HFF-Myc (cell line): ENCODE measurements around the gene PRKN.

Experiments
- DNase-seq: peaks from one replicate; pipeline ENCODE4 v3.0.0-alpha.2; 2011; ENCODE audit warnings: low read depth; ENCODE audit errors: extremely low read depth
- H3K4me3 ChIP-seq: replicated peaks from 2 replicates; pipeline ENCODE4 v1.5.1; 2011; ENCODE audit warnings: low read depth, mild to moderate bottlenecking, control low read depth, low read length
- TF ChIP-seq, protein P1 (sequence below): IDR thresholded peaks from 2 replicates; pipeline ENCODE4 v1.5.1; 2012; ENCODE audit warnings: mild to moderate bottlenecking, low read depth, low read length, control low read depth; ENCODE audit errors: missing control alignments

PRKN gene

DNA sequence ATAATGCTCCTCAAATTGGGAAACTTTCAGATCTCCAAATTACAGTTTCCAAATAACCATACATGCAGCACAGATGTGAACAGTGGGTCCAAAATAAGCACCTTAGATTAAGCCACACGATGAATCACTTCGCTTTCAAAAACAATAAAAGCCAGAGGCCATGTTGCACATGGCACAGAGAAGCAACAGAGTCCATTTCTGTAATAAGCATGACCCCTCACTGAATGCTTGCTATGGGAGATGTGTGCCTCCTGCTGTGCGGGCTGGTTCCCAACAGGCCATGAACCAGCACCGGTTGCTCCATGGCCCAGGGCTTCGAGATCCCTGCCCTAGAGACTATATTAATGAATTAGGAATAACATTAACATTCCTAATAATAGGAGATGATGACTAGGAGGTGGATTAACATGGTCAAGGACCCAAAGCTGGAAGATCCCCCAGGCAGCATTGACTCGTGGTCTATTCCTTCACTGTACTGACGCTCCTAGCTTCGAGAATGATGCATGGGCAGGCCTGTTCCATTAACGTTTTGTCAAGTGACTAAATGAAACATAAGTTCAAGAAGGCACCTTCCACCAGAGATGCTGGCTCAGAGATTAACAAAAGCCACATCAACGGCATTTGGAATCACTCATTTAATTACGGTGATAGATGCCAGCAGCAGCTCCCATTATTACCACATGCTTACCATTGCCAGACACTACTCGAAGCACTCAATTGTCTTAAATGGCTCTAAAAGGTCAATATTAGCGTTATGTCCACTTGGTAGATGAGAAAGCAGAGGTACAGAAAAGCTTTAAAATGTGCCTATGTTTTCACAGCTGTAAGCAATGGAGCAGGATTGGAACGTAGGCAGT, 983.1 kb downstream of the PRKN start:
- H3K4me3 ChIP-seq, result no peak overlapping the region
- no peak for DNase-seq
- TF ChIP-seq, protein P1, sequence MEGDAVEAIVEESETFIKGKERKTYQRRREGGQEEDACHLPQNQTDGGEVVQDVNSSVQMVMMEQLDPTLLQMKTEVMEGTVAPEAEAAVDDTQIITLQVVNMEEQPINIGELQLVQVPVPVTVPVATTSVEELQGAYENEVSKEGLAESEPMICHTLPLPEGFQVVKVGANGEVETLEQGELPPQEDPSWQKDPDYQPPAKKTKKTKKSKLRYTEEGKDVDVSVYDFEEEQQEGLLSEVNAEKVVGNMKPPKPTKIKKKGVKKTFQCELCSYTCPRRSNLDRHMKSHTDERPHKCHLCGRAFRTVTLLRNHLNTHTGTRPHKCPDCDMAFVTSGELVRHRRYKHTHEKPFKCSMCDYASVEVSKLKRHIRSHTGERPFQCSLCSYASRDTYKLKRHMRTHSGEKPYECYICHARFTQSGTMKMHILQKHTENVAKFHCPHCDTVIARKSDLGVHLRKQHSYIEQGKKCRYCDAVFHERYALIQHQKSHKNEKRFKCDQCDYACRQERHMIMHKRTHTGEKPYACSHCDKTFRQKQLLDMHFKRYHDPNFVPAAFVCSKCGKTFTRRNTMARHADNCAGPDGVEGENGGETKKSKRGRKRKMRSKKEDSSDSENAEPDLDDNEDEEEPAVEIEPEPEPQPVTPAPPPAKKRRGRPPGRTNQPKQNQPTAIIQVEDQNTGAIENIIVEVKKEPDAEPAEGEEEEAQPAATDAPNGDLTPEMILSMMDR, result no peak

DNA sequence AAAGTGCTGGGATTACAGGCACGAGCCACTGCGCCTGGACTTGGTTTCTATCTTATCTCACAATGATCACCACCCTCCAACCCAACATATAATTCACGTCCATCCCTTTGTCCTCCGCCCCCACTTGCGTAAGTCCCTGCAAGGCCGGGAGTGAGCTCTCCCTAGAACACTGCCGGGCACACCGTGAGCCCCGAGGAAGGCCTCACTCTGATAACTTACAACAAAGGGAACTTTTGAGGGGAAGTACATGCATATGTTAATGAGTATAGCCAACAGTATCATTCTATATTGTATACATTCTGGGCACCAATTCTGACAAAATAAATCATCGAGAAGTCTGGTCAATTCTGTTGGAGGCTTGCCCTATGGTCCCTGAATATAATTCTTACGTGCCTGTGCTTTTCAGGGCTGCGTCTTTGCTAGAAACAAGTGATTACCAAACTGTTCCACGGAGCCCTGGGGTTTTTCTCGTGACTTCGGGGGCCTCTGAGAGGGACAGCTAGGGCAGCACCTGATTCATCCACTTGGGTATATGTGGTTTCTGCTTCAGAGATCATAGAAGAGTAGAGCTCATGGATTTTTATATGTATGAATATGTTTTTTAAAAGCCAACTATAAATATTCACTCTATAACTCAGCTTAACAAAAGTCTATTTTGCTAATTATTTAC, 983.9 kb downstream of the PRKN start:
- no peak overlapping the region for H3K4me3 ChIP-seq
- DNase-seq, result no peak
- TF ChIP-seq, protein P1, result no peak

DNA sequence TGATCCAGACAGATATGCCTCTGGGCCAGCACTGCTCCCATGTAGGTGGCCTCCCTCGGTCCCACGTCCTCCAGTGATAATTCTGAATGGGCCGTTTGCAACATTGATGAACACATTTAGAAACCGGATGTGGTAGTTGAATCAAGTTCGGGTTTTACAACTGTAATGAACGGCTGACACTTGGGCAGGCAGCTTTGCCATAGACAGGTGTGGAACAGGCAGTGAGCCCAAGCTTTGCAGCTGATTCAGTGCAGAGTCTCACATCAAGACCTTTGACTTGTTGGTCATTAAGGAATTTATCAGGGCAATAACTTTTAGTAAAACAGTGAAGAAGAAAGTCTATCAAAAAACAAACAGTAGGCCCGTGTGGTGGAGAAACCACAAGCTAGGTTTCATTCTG, 987.1 kb downstream of the PRKN start:
- H3K4me3 ChIP-seq, result no peak overlapping the region
- DNase-seq, result no peak
- TF ChIP-seq, protein P1, result no peak

DNA sequence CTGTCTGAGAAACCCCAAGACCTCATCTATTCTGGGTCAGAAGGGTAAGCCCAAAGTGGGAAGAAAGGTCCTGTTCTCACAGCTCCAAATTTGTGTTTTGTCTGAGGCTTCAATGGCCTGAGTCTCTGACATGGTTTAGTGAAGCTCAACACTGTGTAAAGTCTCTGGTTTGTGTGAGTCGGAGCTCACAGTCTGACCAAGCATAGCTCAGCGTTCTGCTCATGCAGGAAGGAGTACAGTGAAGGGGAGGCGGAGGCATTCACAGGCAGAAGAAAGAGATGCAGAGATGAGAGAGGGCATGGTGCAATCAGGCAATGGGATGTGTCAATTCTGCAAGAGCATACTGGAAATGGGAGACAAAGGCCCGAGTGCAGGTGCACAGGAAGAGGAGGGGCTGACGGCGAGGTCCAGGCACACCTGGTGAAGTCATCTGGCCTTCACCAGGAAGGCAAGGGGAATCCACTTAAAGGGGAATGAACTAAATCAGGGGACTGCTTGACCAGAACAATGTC, 990.7 kb downstream of the PRKN start:
- no peak for DNase-seq
- TF ChIP-seq, protein P1, result no peak
- H3K4me3 ChIP-seq, result no peak overlapping the region

DNA sequence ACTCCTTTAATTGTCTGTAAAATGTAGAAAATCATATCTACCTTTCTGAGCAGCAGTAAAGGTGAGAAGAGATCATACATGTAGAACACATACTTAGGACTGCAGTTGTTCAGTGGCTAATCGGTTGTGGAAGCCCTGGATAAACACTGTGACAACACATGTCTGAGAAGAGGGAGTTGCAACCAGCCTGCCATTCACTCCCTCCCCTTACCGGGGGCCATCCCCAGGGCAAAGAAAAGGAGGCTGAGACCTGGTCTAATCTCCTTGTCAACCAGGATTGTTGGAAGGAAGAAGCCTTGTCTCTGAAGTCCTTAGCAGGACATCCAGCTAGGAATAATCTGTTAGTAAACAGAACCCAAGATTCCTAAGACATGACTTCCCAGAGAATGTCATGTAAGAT, 991.2 kb downstream of the PRKN start:
- TF ChIP-seq, protein P1, result no peak
- no peak overlapping the region for H3K4me3 ChIP-seq
- no peak for DNase-seq

DNA sequence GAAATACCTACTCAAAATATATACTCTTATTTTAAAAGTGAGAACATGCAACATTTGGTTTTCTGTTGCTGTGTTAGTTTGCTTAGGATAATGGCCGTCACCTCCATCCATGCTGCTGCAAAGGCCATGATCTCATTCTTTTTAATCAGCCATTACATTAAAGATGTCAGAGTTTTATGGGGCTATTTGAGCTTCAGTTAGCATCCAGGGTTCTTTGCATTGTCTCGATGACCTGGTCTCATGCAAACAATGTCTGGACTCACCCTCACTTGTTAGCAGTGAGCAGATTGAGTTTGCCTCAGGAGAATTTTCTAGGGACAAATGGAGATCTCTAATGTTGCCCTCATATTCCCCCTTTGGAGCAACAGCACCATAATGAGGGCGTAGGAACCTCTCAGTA, 995.0 kb downstream of the PRKN start:
- TF ChIP-seq, protein P1, result no peak
- no peak overlapping the region for H3K4me3 ChIP-seq
- DNase-seq, result no peak
